Hepatocyte (in vitro differentiated cells): ENCODE results near the gene SH3PXD2A.

Experiments used
- EZH2 ChIP-seq: fragments of 200-600 bp; sonication (generic); IDR thresholded peaks from 2 replicates; pipeline ENCODE4 v1.6.1; 2016; ENCODE audit warnings: antibody characterized with exemption, mild to moderate bottlenecking, borderline replicate concordance
- EZH2phosphoT487 ChIP-seq: fragments of 200-600 bp; sonication (generic); IDR thresholded peaks from one replicate; pipeline ENCODE4 v1.6.1; 2018; ENCODE audit warnings: antibody characterized with exemption, mild to moderate bottlenecking, low read depth, moderate library complexity; ENCODE audit not compliant: unreplicated experiment, severe bottlenecking
- TF ChIP-seq, protein P1 (sequence below): fragments of 200-600 bp; sonication (generic); IDR thresholded peaks from 2 replicates; pipeline ENCODE4 v1.5.1; 2016; ENCODE audit warnings: antibody characterized with exemption, mild to moderate bottlenecking; ENCODE audit not compliant: poor library complexity

DNA sequence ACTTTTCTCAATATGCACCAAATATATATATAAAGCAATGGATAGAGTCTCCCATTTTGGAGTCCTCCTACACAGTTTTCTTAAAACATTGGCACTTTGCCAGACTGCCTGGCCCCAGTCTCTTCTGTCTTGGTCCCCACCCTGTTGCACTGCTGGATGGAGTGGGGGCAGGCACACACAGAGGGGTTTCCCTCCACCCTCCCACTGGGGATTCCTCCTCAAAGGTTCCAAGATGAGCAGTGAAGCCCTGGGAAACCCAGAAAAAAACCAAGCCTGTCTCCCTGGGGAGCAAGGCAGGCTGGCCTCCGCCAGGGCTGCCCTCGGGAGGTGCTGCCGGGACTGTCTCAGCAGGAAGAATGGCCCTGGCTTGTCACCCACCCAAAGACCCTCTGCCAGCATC lies 68.0 kb downstream of the SH3PXD2A start:
- TF ChIP-seq, protein P1, sequence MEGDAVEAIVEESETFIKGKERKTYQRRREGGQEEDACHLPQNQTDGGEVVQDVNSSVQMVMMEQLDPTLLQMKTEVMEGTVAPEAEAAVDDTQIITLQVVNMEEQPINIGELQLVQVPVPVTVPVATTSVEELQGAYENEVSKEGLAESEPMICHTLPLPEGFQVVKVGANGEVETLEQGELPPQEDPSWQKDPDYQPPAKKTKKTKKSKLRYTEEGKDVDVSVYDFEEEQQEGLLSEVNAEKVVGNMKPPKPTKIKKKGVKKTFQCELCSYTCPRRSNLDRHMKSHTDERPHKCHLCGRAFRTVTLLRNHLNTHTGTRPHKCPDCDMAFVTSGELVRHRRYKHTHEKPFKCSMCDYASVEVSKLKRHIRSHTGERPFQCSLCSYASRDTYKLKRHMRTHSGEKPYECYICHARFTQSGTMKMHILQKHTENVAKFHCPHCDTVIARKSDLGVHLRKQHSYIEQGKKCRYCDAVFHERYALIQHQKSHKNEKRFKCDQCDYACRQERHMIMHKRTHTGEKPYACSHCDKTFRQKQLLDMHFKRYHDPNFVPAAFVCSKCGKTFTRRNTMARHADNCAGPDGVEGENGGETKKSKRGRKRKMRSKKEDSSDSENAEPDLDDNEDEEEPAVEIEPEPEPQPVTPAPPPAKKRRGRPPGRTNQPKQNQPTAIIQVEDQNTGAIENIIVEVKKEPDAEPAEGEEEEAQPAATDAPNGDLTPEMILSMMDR: no peak
- TF ChIP-seq EZH2 (no peak), EZH2phosphoT487 (no peak)
